ENCODE results near the gene ZDHHC6.

DNA sequence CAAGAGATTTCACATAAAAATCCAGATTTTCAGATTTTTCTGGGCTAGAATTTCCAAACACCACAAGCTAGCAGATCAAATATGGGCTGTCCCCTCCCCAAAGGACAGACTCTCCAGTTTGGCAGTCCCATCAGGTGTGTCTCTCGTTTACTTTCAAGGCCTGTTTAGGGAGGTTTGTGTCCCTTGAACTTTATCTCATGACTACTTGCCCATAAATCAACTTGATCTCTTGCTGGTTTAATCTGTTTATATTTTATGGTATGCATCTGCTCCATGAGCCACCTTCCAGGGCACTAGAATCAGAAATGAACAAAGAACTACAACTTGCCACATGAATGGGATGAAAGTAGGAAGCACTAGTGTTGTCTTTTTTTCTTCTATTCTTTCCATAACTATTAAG lies 5.2 kb downstream of the ZDHHC6 start:
- no peak for TF ChIP-seq EZH2 (IDR thresholded peaks at IDR 0.05; ENCODE audit: borderline replicate concordance, insufficient read depth, low read depth, low read length, poor library complexity, severe bottlenecking)
- TF ChIP-seq, protein P1, sequence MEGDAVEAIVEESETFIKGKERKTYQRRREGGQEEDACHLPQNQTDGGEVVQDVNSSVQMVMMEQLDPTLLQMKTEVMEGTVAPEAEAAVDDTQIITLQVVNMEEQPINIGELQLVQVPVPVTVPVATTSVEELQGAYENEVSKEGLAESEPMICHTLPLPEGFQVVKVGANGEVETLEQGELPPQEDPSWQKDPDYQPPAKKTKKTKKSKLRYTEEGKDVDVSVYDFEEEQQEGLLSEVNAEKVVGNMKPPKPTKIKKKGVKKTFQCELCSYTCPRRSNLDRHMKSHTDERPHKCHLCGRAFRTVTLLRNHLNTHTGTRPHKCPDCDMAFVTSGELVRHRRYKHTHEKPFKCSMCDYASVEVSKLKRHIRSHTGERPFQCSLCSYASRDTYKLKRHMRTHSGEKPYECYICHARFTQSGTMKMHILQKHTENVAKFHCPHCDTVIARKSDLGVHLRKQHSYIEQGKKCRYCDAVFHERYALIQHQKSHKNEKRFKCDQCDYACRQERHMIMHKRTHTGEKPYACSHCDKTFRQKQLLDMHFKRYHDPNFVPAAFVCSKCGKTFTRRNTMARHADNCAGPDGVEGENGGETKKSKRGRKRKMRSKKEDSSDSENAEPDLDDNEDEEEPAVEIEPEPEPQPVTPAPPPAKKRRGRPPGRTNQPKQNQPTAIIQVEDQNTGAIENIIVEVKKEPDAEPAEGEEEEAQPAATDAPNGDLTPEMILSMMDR (IDR thresholded peaks at IDR 0.05), result no peak

Measured in B cell (primary cell).